ENCODE data around the gene PRR15L. TPM values are rescaled to one million over a fixed set of nuclear protein-coding genes. Genes with fewer than 3 reads are reported as not detected.

PRR15L gene
- total RNA-seq, 1 experiment from 2014 or later: not detected

GRCh38 chr17:47934856-47935255 is 22.8 kb downstream of the PRR15L start:
- no peak overlapping the region for H3K4me3 Mint-ChIP-seq
- no CpG with 5 or more reads among the region's 1 CpG for WGBS (ENCODE audit: extremely low coverage, insufficient read length, low lambda C conversion rate)

More at GRCh38 chr17:47934856-47935255, 22.8 kb downstream of the PRR15L start:
- Histone ChIP-seq H2AFZ (ENCODE audit: low read length) (no peak overlapping the region), H4K8ac (replicated peaks; ENCODE audit: insufficient read length, low read depth, low read length) (no peak overlapping the region), H2BK12ac (ENCODE audit: insufficient read length, low read depth, low read length) (no peak overlapping the region), H3K56ac (ENCODE audit: insufficient read length, low read depth, low read length) (no peak overlapping the region), H4K91ac (ENCODE audit: insufficient read length, low read depth, low read length) (no peak overlapping the region), H4K20me1 (ENCODE audit: control insufficient read depth, insufficient read depth, insufficient read length) (no peaks in the 10 kb centered on the region), H2BK15ac (ENCODE audit: low read depth, low read length) (no peak overlapping the region), H3K79me2 (ENCODE audit: insufficient read depth, low read length) (no peaks in the 10 kb centered on the region), H3K23ac (ENCODE audit: insufficient read length, low read depth, low read length) (no peak overlapping the region), H2AK5ac (ENCODE audit: insufficient read length, low read length) (no peak overlapping the region), H3K27ac (ENCODE audit: insufficient read length, low read depth, low read length) (no peak overlapping the region), H3K79me1 (ENCODE audit: insufficient read depth, low read depth, low read length, poor library complexity, severe bottlenecking) (no peaks in the 10 kb centered on the region), H3K18ac (ENCODE audit: insufficient read length, low read depth, low read length) (no peak overlapping the region), H3K4me1 (ENCODE audit: insufficient read depth, low read length) (no peaks in the 10 kb centered on the region), H3K23me2 (ENCODE audit: insufficient read length, low read depth, low read length, poor library complexity, severe bottlenecking) (no peaks in the 10 kb centered on the region), H3K9me3 (ENCODE audit: control insufficient read depth, low read depth, low read length) (no peaks in the 10 kb centered on the region), H3K4me2 (ENCODE audit: insufficient read depth, insufficient read length, low read length) (no peak overlapping the region), H4K5ac (ENCODE audit: insufficient read length, low read depth, low read length) (no peak overlapping the region), H3T11ph (ENCODE audit: low read length) (no peak overlapping the region), H3K27me3 (ENCODE audit: insufficient read depth, low read length) (no peaks in the 10 kb centered on the region), H2BK5ac (ENCODE audit: insufficient read length, low read length) (no peak overlapping the region), H3K4ac (ENCODE audit: low read depth, low read length) (no peak overlapping the region), H2BK20ac (ENCODE audit: low read depth, low read length, poor library complexity, severe bottlenecking) (no peak overlapping the region), H3K14ac (ENCODE audit: insufficient read depth, low read length) (no peak overlapping the region), H2BK120ac (ENCODE audit: low read depth, low read length, poor library complexity, severe bottlenecking) (no peak overlapping the region), H3K9ac (ENCODE audit: extremely low read depth, insufficient read length, low read length) (no peak overlapping the region)
- Mint-ChIP-seq H3K27ac (no peak overlapping the region), H3K36me3 (ENCODE audit: insufficient read depth in 1 of 3, low read depth in 3 of 3) (peaks cover 0 to 6% (median 0%) of the 10 kb centered on the region in 3 experiments; a peak in 1 of 7 replicates), H3K4me1 (no peaks in the 10 kb centered on the region), H3K9me3 (no peaks in the 10 kb centered on the region; a peak in 1 of 5 replicates), H3K27me3 (ENCODE audit: low read depth) (peaks cover 18% of the 10 kb centered on the region)
- DNase-seq: no peak
- TF ChIP-seq CTCF (conservative IDR thresholded peaks at IDR 0.05): no peak
